IMR-90 (cell line): ENCODE results near the gene TBC1D12. TPM values are rescaled to one million over a fixed set of nuclear protein-coding genes. Genes with fewer than 3 reads are reported as not detected.

Experiments used
- ATAC-seq: fragments of 200-7000 bp; cut with Tn5 transposase; 2 replicates; pipeline ENCODE4 v1.9.1; 2020; ENCODE audit warnings: low read depth, mild to moderate bottlenecking, moderate library complexity
- BruUV-seq: library from RNA; stranded (reverse); fragments of 400-500 nt; replicated peaks from 2 replicates; lab custom pipeline; 2021; lab: Mats Ljungman, UMichigan
- CTCF ChIA-PET: fragments of 300-600 bp; formaldehyde crosslinking; extraction: SDS; loops from one replicate; lab custom pipeline; 2021; ENCODE audit warnings: antibody characterized with exemption; lab: Yijun Ruan, JAX
- POLR2A ChIA-PET: fragments of 300-600 bp; sonication (Branson Sonifier 250); formaldehyde crosslinking; loops from one replicate; lab custom pipeline; 2022; ENCODE audit warnings: antibody characterized with exemption; ENCODE audit not compliant: unreplicated experiment; lab: Charles Lee
- DNase-seq: peaks from one replicate; pipeline ENCODE4 v3.0.0; 2013
- H2AFZ ChIP-seq: replicated peaks from 2 replicates; pipeline ENCODE3; 2013; ENCODE audit warnings: low read length, mild to moderate bottlenecking; ENCODE audit not compliant: poor library complexity
- H2AK5ac ChIP-seq: 2 replicates; pipeline ENCODE4 v1.6.1; 2013; ENCODE audit warnings: low read depth, low read length, inconsistent platforms
- H2AK9ac ChIP-seq: replicated peaks from 2 replicates; pipeline ENCODE3; 2013; ENCODE audit warnings: mild to moderate bottlenecking, low read depth, low read length, moderate library complexity; ENCODE audit not compliant: poor library complexity
- H2BK120ac ChIP-seq: 2 replicates; pipeline ENCODE4 v1.6.1; 2013; ENCODE audit warnings: low read depth, low read length, inconsistent platforms
- H2BK15ac ChIP-seq: 3 replicates; pipeline ENCODE4 v1.6.1; 2013; ENCODE audit warnings: low read depth, low read length, inconsistent platforms
- H2BK20ac ChIP-seq: 2 replicates; pipeline ENCODE4 v1.6.1; 2013; ENCODE audit warnings: low read depth, mild to moderate bottlenecking, inconsistent platforms, low read length, moderate library complexity
- H2BK5ac ChIP-seq: 2 replicates; pipeline ENCODE4 v1.6.1; 2013; ENCODE audit warnings: mild to moderate bottlenecking, low read depth, low read length, inconsistent platforms; ENCODE audit not compliant: poor library complexity, severe bottlenecking
- H3K14ac ChIP-seq: replicated peaks from 2 replicates; pipeline ENCODE4 v1.6.1; 2013; ENCODE audit warnings: low read depth, low read length, inconsistent platforms
- H3K18ac ChIP-seq: 2 replicates; pipeline ENCODE4 v1.6.1; 2013; ENCODE audit warnings: low read depth, low read length, control low read depth
- H3K23ac ChIP-seq: 2 replicates; pipeline ENCODE4 v1.6.1; 2013; ENCODE audit warnings: low read depth, low read length, inconsistent platforms
- H3K27ac ChIP-seq: 2 replicates; pipeline ENCODE4 v1.5.1; 2013; ENCODE audit warnings: mild to moderate bottlenecking, control low read depth, low read length; ENCODE audit not compliant: insufficient read depth
- H3K27me3 ChIP-seq: 2 replicates; pipeline ENCODE4 v1.6.1; 2013; ENCODE audit warnings: low read length; ENCODE audit not compliant: control insufficient read depth, insufficient read depth
- H3K36me3 ChIP-seq: 2 replicates; pipeline ENCODE4 v1.6.1; 2013; ENCODE audit warnings: low read length, mixed read lengths; ENCODE audit not compliant: control insufficient read depth, insufficient read depth
- H3K4ac ChIP-seq: 2 replicates; pipeline ENCODE4 v1.6.1; 2013; ENCODE audit warnings: low read depth, low read length, inconsistent platforms
- H3K4me1 ChIP-seq: 2 replicates; pipeline ENCODE4 v1.6.1; 2013; ENCODE audit warnings: low read length, mixed read lengths; ENCODE audit not compliant: control insufficient read depth, insufficient read depth
- H3K4me2 ChIP-seq: 2 replicates; pipeline ENCODE4 v1.6.1; 2013; ENCODE audit warnings: low read depth, mild to moderate bottlenecking, control low read depth, low read length, moderate library complexity
- H3K4me3 ChIP-seq: 2 replicates; pipeline ENCODE4 v1.5.1; 2013; ENCODE audit warnings: low read depth, mild to moderate bottlenecking, control low read depth, low read length, moderate library complexity; ENCODE audit not compliant: insufficient read depth
- H3K56ac ChIP-seq: 2 replicates; pipeline ENCODE4 v1.6.1; 2013; ENCODE audit warnings: low read length, inconsistent platforms; ENCODE audit not compliant: insufficient read depth; ENCODE audit errors: extremely low read depth
- H3K79me1 ChIP-seq, 2 experiments: 2 replicates each; pipeline ENCODE4 v1.6.1; 2013; ENCODE audit warnings: low read length in 2 of 2, inconsistent platforms in 1 of 2, low read depth in 1 of 2
- H3K9ac ChIP-seq: 2 replicates; pipeline ENCODE4 v1.6.1; 2013; ENCODE audit warnings: low read depth, low read length, control low read depth
- H3K9me1 ChIP-seq: 2 replicates; pipeline ENCODE4 v1.6.1; 2013; ENCODE audit warnings: low read length, inconsistent platforms; ENCODE audit not compliant: insufficient read depth
- H3K9me3 ChIP-seq: 2 replicates; pipeline ENCODE4 v1.6.1; 2013; ENCODE audit warnings: low read length; ENCODE audit not compliant: control insufficient read depth, insufficient read depth
- H4K20me1 ChIP-seq: 2 replicates; pipeline ENCODE4 v1.6.1; 2013; ENCODE audit warnings: low read length, inconsistent platforms; ENCODE audit not compliant: insufficient read depth
- H4K5ac ChIP-seq: 2 replicates; pipeline ENCODE4 v1.6.1; 2013; ENCODE audit warnings: mild to moderate bottlenecking, low read depth, low read length, control low read depth
- H4K8ac ChIP-seq, 2 experiments: 2 replicates each; pipeline ENCODE4 v1.6.1; 2013; ENCODE audit warnings: low read depth in 2 of 2, low read length in 2 of 2, control low read depth in 1 of 2, inconsistent platforms in 1 of 2
- H4K91ac ChIP-seq: 2 replicates; pipeline ENCODE4 v1.6.1; 2013; ENCODE audit warnings: low read depth, low read length, inconsistent platforms; ENCODE audit not compliant: insufficient read depth
- MAZ ChIP-seq: IDR thresholded peaks from 2 replicates; pipeline ENCODE4 v1.6.1; 2012; ENCODE audit warnings: low read depth, mild to moderate bottlenecking, low read length, improper control_type of control experiment, moderate library complexity, borderline replicate concordance
- WGBS, 2 experiments: methylation state at CpG; one replicate each; pipeline versions ENCODE4 v1.1.5 to v1.1.7; 2013; ENCODE audit warnings: missing lambda C conversion rate in 2 of 2; ENCODE audit not compliant: insufficient read length in 1 of 2; ENCODE audit errors: extremely low coverage in 2 of 2; 5-methylcytosine and 5-hydroxymethylcytosine counted together
- dilution Hi-C: fragments of 300-500 bp; cut with HindIII; formaldehyde crosslinking; loops from one replicate; pipeline ENCODE4 v1.14.3; 2018; ENCODE audit warnings: low sequenced_read_pairs; ENCODE audit not compliant: unreplicated experiment
- in situ Hi-C: fragments of 300-500 bp; cut with MboI; formaldehyde crosslinking; loops from 3 replicates; pipeline ENCODE4 v1.14.3; 2019; ENCODE audit warnings: low sequenced_read_pairs, inconsistent platforms, mixed read lengths
- intact Hi-C: fragments of 100-400 bp; cut with micrococcal nuclease; formaldehyde crosslinking; loops from 2 replicates; pipeline ENCODE4 v1.10.0; 2022
- polyA plus RNA-seq, 3 experiments: library from polyadenylated mRNA; depleted of rRNA; stranded (reverse); fragments of >200 nt; gene quantifications; 2 replicates each; pipeline ENCODE4 v1.2.3, GENCODE V29; 2012; ENCODE audit warnings: low replicate concordance in 1 of 3
- total RNA-seq: library from RNA; depleted of rRNA; stranded (reverse); fragments of >200 nt; gene quantifications from 2 replicates; pipeline ENCODE4 v1.2.3, GENCODE V29; 2012
- TF ChIP-seq, protein P1 (sequence below): fragments of 150-350 bp; IDR thresholded peaks from 2 replicates; pipeline ENCODE4 v1.6.1; 2016; ENCODE audit warnings: low read depth, mild to moderate bottlenecking, low read length, moderate library complexity, borderline replicate concordance

TBC1D12 gene
- total and polyA plus RNA-seq, 2 of the 4 experiments (the other 2 are of a cell fraction), result 1.9 to 5.4 TPM

GRCh38 chr10:94398762-94399161 lies 3.6 kb upstream of the TBC1D12 start:
- no TSS peak for BruUV-seq
- POLR2A ChIA-PET, result no interaction called here
- DNase-seq, result no peak

More at GRCh38 chr10:94398762-94399161, 3.6 kb upstream of the TBC1D12 start:
- Histone ChIP-seq H3K4me3 (no peak overlapping the region), H2AFZ (no peak overlapping the region), H2AK9ac (no peak overlapping the region), H3K18ac (no peak overlapping the region), H3K9me3 (no peaks in the 10 kb centered on the region), H4K8ac (no peak overlapping the region), H2BK120ac (no peak overlapping the region), H3K14ac (no peak overlapping the region), H3K36me3 (no peaks in the 10 kb centered on the region), H3K4ac (no peak overlapping the region), H3K23ac (no peak overlapping the region), H4K91ac (no peak overlapping the region), H3K27me3 (no peaks in the 10 kb centered on the region), H3K27ac (no peak overlapping the region), H3K9me1 (no peaks in the 10 kb centered on the region; the same call in 1 of the 2 replicates), H3K79me1 (0 out of 4 replicates have a peak, but pooled peaks cover 0 to 3% of the 10 kb centered on the region in 2 experiments), H4K20me1 (no peaks in the 10 kb centered on the region), H2BK15ac (no peak overlapping the region), H4K5ac (no peak overlapping the region), H3K56ac (no peak overlapping the region), H3K4me2 (no peak overlapping the region), H3K4me1 (no peaks in the 10 kb centered on the region), H2BK5ac (no peak overlapping the region), H2AK5ac (no peak overlapping the region), H2BK20ac (no peak overlapping the region), H3K9ac (no peak overlapping the region)
- WGBS, 2 experiments, result 94% methylated on average over 2 of the region's 6 CpGs; no CpG with 5 or more reads in 1 of the 2 experiments
- CTCF ChIA-PET, result interaction anchor here (0.7 kb wide), 1 partner anchor 8 kb away, joined by 3 read pairs; no protein-coding TSS in a partner anchor
- dilution Hi-C loops, result no loop called here
- in situ Hi-C loops, result no loop called here
- ATAC-seq, result no peak
- intact Hi-C loops, result loop anchor here (1.0 kb wide), 1 partner anchor 33 kb away; no protein-coding TSS in a partner anchor
- TF ChIP-seq MAZ, result no peak
- TF ChIP-seq, protein P1, sequence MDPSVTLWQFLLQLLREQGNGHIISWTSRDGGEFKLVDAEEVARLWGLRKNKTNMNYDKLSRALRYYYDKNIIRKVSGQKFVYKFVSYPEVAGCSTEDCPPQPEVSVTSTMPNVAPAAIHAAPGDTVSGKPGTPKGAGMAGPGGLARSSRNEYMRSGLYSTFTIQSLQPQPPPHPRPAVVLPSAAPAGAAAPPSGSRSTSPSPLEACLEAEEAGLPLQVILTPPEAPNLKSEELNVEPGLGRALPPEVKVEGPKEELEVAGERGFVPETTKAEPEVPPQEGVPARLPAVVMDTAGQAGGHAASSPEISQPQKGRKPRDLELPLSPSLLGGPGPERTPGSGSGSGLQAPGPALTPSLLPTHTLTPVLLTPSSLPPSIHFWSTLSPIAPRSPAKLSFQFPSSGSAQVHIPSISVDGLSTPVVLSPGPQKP, result no peak
